ENCODE data around the gene BYSL. TPM values are rescaled to one million over a fixed set of nuclear protein-coding genes. Genes with fewer than 3 reads are reported as not detected.

The BYSL gene
- total and polyA plus RNA-seq, 9 of the 15 experiments (the other 6 are each of a cell fraction or from before 2014, with no cell fraction given), result 22.2 to 92.3 (median 53.4) TPM

- TF ChIP-seq, protein P1, sequence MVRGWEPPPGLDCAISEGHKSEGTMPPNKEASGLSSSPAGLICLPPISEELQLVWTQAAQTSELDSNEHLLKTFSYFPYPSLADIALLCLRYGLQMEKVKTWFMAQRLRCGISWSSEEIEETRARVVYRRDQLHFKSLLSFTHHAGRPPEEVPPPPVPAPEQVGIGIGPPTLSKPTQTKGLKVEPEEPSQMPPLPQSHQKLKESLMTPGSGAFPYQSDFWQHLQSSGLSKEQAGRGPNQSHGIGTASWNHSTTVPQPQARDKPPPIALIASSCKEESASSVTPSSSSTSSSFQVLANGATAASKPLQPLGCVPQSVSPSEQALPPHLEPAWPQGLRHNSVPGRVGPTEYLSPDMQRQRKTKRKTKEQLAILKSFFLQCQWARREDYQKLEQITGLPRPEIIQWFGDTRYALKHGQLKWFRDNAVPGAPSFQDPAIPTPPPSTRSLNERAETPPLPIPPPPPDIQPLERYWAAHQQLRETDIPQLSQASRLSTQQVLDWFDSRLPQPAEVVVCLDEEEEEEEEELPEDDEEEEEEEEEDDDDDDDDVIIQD (CRISPR knock-in tag; IDR thresholded peaks at IDR 0.05), result no peak
- TF ChIP-seq, protein P2, sequence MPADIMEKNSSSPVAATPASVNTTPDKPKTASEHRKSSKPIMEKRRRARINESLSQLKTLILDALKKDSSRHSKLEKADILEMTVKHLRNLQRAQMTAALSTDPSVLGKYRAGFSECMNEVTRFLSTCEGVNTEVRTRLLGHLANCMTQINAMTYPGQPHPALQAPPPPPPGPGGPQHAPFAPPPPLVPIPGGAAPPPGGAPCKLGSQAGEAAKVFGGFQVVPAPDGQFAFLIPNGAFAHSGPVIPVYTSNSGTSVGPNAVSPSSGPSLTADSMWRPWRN (IDR thresholded peaks at IDR 0.05; ENCODE audit: low read depth), result peak; percentile 72
- TF ChIP-seq, protein P3, sequence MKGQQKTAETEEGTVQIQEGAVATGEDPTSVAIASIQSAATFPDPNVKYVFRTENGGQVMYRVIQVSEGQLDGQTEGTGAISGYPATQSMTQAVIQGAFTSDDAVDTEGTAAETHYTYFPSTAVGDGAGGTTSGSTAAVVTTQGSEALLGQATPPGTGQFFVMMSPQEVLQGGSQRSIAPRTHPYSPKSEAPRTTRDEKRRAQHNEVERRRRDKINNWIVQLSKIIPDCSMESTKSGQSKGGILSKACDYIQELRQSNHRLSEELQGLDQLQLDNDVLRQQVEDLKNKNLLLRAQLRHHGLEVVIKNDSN (CRISPR knock-in tag; IDR thresholded peaks at IDR 0.05), result peak; percentile 83
- peak; percentile 15; the same call in 1 of the 2 replicates for TF ChIP-seq GABPA (tag; conservative IDR thresholded peaks at IDR 0.05; ENCODE audit: low read depth)
- TF ChIP-seq L3MBTL2 (IDR thresholded peaks at IDR 0.05), result peak; percentile 93
- no peak for TF ChIP-seq TCF7 (IDR thresholded peaks at IDR 0.05; ENCODE audit: borderline replicate concordance)
- peak; percentile 89 for TF ChIP-seq KLF13 (tag; IDR thresholded peaks at IDR 0.05; ENCODE audit: borderline replicate concordance, low read depth)
- no peak for TF ChIP-seq KAT7 (CRISPR knock-in tag; IDR thresholded peaks at IDR 0.05; ENCODE audit: borderline replicate concordance)
- TF ChIP-seq PYGO2 (tag; IDR thresholded peaks at IDR 0.05), result no peak
- TF ChIP-seq POLR2A (conservative IDR thresholded peaks at IDR 0.05), result peak; percentile 85
- TF ChIP-seq, protein P4, sequence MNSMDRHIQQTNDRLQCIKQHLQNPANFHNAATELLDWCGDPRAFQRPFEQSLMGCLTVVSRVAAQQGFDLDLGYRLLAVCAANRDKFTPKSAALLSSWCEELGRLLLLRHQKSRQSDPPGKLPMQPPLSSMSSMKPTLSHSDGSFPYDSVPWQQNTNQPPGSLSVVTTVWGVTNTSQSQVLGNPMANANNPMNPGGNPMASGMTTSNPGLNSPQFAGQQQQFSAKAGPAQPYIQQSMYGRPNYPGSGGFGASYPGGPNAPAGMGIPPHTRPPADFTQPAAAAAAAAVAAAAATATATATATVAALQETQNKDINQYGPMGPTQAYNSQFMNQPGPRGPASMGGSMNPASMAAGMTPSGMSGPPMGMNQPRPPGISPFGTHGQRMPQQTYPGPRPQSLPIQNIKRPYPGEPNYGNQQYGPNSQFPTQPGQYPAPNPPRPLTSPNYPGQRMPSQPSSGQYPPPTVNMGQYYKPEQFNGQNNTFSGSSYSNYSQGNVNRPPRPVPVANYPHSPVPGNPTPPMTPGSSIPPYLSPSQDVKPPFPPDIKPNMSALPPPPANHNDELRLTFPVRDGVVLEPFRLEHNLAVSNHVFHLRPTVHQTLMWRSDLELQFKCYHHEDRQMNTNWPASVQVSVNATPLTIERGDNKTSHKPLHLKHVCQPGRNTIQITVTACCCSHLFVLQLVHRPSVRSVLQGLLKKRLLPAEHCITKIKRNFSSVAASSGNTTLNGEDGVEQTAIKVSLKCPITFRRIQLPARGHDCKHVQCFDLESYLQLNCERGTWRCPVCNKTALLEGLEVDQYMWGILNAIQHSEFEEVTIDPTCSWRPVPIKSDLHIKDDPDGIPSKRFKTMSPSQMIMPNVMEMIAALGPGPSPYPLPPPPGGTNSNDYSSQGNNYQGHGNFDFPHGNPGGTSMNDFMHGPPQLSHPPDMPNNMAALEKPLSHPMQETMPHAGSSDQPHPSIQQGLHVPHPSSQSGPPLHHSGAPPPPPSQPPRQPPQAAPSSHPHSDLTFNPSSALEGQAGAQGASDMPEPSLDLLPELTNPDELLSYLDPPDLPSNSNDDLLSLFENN (IDR thresholded peaks at IDR 0.05; ENCODE audit: low read depth in 2 of 2, low read length in 2 of 2), result 0 out of 4 replicates have a peak, but pooled peaks of 1 of the 2 experiments have one; percentile 14
- no peak for TF ChIP-seq CREBBP (IDR thresholded peaks at IDR 0.05; ENCODE audit: low read depth, low read length)
- no peak for TF ChIP-seq ZNF12 (CRISPR knock-in tag; IDR thresholded peaks at IDR 0.05)
- peak; percentile 99 for TF ChIP-seq HNRNPLL (IDR thresholded peaks at IDR 0.05; ENCODE audit: low read depth, low read length, poor library complexity, severe bottlenecking)
- TF ChIP-seq ZFPM2 (CRISPR knock-in tag; IDR thresholded peaks at IDR 0.05), result no peak
- no peak for TF ChIP-seq CHD1 (IDR thresholded peaks at IDR 0.05; ENCODE audit: low read length)
- no peak for TF ChIP-seq ZNF57 (CRISPR knock-in tag; IDR thresholded peaks at IDR 0.05)
- TF ChIP-seq POLR2AphosphoS2 (IDR thresholded peaks at IDR 0.05; ENCODE audit: low read length), result no peak
- no peak for TF ChIP-seq ZNF217 (CRISPR knock-in tag; IDR thresholded peaks at IDR 0.05)
- TF ChIP-seq NUFIP1 (IDR thresholded peaks at IDR 0.05; ENCODE audit: partially characterized antibody), result no peak
- TF ChIP-seq SNRNP70 (optimal IDR thresholded peaks at IDR 0.05; ENCODE audit: low read depth, low read length), result no peak
- no peak for TF ChIP-seq ZFP1 (CRISPR knock-in tag; IDR thresholded peaks at IDR 0.05)
These were observed 25.7 kb upstream of the BYSL start, which contains the start of gene USP49 (continued) for GRCh38 chr6:41895300-41896233.
